Measurements from ENCODE around the gene KIF3A.

Gene KIF3A

DNA sequence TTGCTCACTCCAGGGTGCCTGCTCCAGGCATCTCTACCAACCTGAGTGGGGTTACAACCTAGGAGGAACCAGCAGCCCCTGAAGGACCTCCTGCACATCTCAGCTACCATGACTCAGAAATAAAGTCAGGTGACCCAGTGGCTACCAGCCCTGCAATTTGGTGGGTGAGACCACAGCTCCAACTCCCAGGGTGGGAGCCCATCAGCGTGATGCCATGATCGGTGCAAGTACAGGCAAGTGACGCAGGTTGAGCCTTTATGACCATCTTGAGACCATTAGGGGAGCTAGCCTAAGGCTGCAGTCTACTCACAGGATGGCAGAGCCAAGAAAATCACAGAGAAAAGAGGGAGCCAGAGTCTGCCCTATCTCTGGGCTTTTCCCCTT, 31.1 kb upstream of the KIF3A start:
- no peaks in the 10 kb centered on the region for H3K27me3 ChIP-seq (ENCODE audit: control insufficient read depth, insufficient read depth, low read length)
- no peak overlapping the region for H3K9ac ChIP-seq (ENCODE audit: low read depth, low read length)
- H3K9me3 ChIP-seq (replicated peaks; ENCODE audit: low read length): no peaks in the 10 kb centered on the region
- H3K4me2 ChIP-seq (ENCODE audit: low read length): no peak overlapping the region
- H3K36me3 ChIP-seq (ENCODE audit: insufficient read depth, low read length): peaks cover 11% of the 10 kb centered on the region
- H3K4me3 ChIP-seq (ENCODE audit: low read length): no peak overlapping the region
- peaks cover 34% of the 10 kb centered on the region for H3K4me1 ChIP-seq (ENCODE audit: control insufficient read depth, insufficient read depth, low read length)

DNA sequence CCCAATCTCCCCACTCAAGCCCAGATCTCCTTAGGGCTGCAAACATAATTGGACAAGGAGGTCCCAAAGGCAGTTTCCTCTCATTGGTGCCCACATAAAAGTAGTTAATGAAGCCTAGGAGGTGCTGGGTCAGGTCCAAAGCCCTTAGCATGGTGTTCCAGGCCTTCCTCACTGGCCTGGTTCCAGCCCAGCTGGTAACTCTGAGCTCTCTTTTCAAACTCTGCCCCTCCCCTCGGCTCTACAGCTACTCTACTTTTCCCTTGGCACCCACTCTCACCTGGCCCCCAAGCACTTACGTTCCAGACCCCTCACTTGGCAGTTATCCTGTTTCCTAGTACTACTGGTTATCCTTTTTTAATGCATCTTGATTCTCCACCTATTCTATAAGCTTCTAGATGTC, 29.8 kb upstream of the KIF3A start:
- Histone ChIP-seq H3K36me3 (ENCODE audit: insufficient read depth, low read length) (peaks cover 24% of the 10 kb centered on the region), H3K9me3 (replicated peaks; ENCODE audit: low read length) (no peaks in the 10 kb centered on the region), H3K27me3 (ENCODE audit: control insufficient read depth, insufficient read depth, low read length) (no peaks in the 10 kb centered on the region), H3K4me2 (ENCODE audit: low read length) (peak overlapping the region; percentile 21), H3K4me1 (ENCODE audit: control insufficient read depth, insufficient read depth, low read length) (peaks cover 30% of the 10 kb centered on the region), H3K4me3 (ENCODE audit: low read length) (no peak overlapping the region), H3K9ac (ENCODE audit: low read depth, low read length) (no peak overlapping the region)

DNA sequence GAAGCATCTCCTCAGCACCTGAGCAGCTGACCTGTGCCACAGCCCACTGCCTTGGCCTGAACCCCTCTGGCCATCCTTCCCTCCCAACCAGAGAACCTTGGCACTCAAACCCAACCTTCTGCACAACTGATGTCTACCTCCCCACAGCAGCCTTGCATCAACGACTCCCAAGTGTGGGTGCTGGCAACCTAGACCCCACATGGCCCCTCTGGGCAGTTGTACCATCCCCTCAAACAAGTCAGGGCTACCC, 29.4 kb upstream of the KIF3A start:
- Histone ChIP-seq H3K4me3 (ENCODE audit: low read length) (no peak overlapping the region), H3K36me3 (ENCODE audit: insufficient read depth, low read length) (peaks cover 26% of the 10 kb centered on the region), H3K4me1 (ENCODE audit: control insufficient read depth, insufficient read depth, low read length) (peaks cover 26% of the 10 kb centered on the region), H3K4me2 (ENCODE audit: low read length) (no peak overlapping the region), H3K27me3 (ENCODE audit: control insufficient read depth, insufficient read depth, low read length) (no peaks in the 10 kb centered on the region), H3K9ac (ENCODE audit: low read depth, low read length) (no peak overlapping the region), H3K9me3 (replicated peaks; ENCODE audit: low read length) (no peaks in the 10 kb centered on the region)

DNA sequence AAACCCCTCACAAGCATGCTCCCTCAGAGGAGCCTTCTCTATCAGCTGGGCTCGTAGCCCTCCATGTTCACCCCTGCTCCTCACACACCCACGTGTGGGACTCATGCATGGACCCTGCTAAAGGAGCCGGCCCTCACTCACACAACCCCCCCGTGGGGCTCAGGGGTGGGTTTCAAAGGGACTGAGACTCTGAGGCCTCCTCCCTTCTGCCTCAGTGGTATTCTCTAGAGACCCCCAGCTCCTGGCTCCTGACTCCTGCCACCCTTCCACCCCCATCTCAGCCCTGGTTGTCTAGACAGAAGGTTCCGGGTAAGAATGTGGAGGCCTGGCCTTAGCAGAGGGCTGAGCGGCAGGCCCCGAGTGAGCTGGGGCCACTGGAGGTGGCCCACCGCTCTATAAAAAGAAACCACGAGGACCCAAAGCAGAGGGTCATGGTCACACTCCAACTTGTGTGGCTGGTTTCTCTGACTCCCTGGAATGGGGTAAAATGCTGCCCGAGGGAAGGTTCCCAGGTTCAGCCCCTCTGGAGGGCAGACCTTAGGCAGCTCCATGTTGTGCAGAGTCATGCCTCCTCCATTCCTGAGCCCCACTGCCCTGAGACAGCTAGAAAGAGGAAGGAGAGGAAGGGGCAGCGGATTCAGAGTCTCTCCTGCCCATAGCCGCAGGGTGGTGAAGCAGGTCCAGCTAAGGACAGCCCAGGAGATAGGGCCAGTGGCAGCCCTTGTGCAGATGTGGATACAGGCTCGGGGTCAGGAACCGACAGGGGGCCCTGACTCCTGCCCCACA, 28.9 kb upstream of the KIF3A start:
- no peak overlapping the region for H3K4me2 ChIP-seq (ENCODE audit: low read length)
- H3K9me3 ChIP-seq (replicated peaks; ENCODE audit: low read length): no peaks in the 10 kb centered on the region
- no peak overlapping the region for H3K4me3 ChIP-seq (ENCODE audit: low read length)
- H3K27me3 ChIP-seq (ENCODE audit: control insufficient read depth, insufficient read depth, low read length): no peaks in the 10 kb centered on the region
- H3K36me3 ChIP-seq (ENCODE audit: insufficient read depth, low read length): peaks cover 31% of the 10 kb centered on the region
- H3K4me1 ChIP-seq (ENCODE audit: control insufficient read depth, insufficient read depth, low read length): peaks cover 22% of the 10 kb centered on the region
- no peak overlapping the region for H3K9ac ChIP-seq (ENCODE audit: low read depth, low read length)

DNA sequence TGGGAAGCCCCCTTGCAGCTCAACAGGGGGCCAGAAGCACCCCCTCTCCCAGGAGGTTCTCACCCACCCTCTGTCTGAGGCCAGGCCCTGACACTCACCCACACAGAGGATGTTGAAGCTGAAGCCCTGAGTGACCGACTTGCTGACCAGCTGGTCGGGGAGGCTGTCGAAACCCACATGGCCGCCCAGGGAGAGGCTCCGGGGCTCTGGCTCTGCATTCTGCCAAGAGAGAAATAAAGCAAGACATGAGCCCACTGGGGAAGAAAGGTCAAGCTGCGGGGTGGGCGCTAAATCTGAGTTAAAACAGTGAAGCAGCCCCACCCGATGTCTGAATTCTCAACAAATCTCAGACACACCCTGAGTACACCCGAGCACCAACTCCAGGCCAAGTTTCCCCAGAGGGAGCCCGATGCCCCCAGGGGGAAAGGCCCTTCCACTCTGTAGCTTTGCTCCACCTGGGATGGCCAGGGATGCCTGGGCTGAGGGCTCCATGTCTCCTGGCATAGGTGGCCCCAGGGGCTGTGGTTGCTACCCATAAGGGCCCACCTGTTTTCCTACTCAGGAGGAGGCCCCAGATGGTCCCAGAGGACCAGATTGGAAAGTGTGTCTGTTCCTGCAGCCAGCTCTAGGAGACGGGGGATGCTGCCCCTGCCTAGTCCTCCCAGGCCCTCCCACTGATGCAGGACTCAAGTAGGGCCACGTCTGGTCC, 28.1 kb upstream of the KIF3A start:
- Histone ChIP-seq H3K4me1 (ENCODE audit: control insufficient read depth, insufficient read depth, low read length) (peaks cover 18% of the 10 kb centered on the region), H3K9me3 (replicated peaks; ENCODE audit: low read length) (no peaks in the 10 kb centered on the region), H3K36me3 (ENCODE audit: insufficient read depth, low read length) (peaks cover 37% of the 10 kb centered on the region), H3K27me3 (ENCODE audit: control insufficient read depth, insufficient read depth, low read length) (no peaks in the 10 kb centered on the region), H3K9ac (ENCODE audit: low read depth, low read length) (no peak overlapping the region), H3K4me3 (ENCODE audit: low read length) (no peak overlapping the region), H3K4me2 (ENCODE audit: low read length) (no peak overlapping the region)

DNA sequence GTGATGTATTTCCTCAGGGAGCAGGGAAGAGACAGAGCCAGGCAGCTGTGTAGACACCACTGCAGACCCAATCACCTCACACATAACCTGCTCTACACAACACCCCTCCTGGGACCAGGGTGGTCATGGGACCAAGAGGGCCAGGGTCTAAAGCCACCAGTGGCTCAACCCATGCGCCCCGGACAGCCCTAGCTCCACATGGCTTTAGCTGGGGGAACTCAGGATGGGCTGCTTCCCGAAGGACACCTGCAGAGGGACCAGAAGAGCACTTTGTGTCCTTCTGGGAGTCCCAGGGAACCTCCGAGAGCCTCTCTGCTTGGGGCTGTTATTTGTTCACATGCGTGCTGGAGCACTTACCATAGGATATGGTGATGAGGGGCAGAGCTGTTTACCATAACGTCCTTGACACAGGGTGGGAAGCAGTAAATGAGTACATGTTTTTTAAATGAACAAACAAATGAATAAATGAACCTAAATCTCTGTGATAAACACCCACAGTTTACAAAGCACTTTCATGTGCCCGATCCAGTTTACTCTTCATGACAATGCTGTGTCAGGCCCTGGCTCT, 27.4 kb upstream of the KIF3A start:
- no peak overlapping the region for H3K9ac ChIP-seq (ENCODE audit: low read depth, low read length)
- H3K4me1 ChIP-seq (ENCODE audit: control insufficient read depth, insufficient read depth, low read length): peaks cover 18% of the 10 kb centered on the region
- no peaks in the 10 kb centered on the region for H3K27me3 ChIP-seq (ENCODE audit: control insufficient read depth, insufficient read depth, low read length)
- H3K9me3 ChIP-seq (replicated peaks; ENCODE audit: low read length): no peaks in the 10 kb centered on the region
- H3K4me2 ChIP-seq (ENCODE audit: low read length): no peak overlapping the region
- H3K4me3 ChIP-seq (ENCODE audit: low read length): no peak overlapping the region
- peaks cover 42% of the 10 kb centered on the region for H3K36me3 ChIP-seq (ENCODE audit: insufficient read depth, low read length)

DNA sequence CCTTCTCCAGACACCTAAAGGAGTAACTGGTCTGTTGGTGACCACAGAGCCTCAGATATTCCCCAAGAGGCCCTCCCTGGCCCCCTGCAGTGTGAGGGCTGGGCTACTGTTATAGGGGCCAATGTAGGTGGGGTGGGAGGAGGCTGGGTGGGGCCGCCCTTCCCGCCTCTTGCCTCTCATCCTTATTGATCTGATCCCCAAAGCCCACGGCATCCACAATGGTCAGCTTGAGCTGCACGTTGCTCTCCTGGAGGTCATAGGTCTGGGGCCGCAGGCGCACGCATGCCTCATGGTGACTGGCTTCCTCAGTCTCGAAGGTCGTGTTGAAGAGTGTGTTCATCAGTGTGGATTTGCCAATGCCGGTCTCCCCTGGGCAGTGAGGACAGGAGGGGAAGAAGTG, 26.7 kb upstream of the KIF3A start:
- no peaks in the 10 kb centered on the region for H3K9me3 ChIP-seq (replicated peaks; ENCODE audit: low read length)
- H3K36me3 ChIP-seq (ENCODE audit: insufficient read depth, low read length): peaks cover 45% of the 10 kb centered on the region
- peaks cover 18% of the 10 kb centered on the region for H3K4me1 ChIP-seq (ENCODE audit: control insufficient read depth, insufficient read depth, low read length)
- H3K27me3 ChIP-seq (ENCODE audit: control insufficient read depth, insufficient read depth, low read length): no peaks in the 10 kb centered on the region
- no peak overlapping the region for H3K9ac ChIP-seq (ENCODE audit: low read depth, low read length)
- no peak overlapping the region for H3K4me3 ChIP-seq (ENCODE audit: low read length)
- H3K4me2 ChIP-seq (ENCODE audit: low read length): no peak overlapping the region

DNA sequence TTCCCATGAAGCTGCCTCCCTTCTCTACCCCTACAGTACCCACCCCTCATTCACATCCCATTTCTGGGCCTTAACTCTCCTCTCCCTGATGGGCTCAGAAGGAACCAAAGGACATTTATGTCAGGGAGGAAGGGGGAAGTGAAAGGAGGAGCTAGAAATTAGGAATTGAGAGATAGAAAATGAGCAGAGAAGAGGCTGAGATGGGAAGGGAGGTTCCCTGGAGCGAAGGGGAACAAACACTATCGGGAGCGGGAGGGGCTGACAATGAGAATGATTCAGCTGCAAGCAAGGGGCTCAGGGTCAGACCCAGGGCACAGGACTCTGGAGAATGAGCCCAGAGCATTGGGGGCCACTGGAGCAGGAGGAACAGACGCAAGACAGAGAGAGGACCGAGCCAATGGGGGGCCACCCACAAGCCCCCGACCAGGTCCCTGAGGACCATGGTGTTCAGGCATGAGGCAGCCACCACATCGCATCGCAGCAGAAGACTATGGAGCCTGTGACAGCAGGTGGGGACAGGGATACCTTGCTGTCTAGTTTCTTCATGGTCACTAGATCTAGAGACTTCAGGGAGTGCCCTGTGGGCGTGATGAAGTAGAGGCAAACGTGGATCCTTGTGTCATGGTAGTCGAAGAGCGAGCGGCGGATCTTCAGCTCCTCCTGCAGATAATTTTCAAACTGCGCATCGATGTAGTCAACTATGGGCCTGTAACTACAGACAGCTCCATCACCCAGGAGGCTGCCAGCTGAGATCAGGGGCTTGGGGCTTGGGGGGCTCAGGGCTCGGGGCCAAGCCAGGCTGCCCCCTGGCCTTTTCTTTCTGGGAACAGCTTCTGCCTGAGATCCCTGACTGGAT, 26.1 kb upstream of the KIF3A start:
- Histone ChIP-seq H3K4me3 (ENCODE audit: low read length) (no peak overlapping the region), H3K36me3 (ENCODE audit: insufficient read depth, low read length) (peaks cover 51% of the 10 kb centered on the region), H3K4me2 (ENCODE audit: low read length) (no peak overlapping the region), H3K9me3 (replicated peaks; ENCODE audit: low read length) (no peaks in the 10 kb centered on the region), H3K9ac (ENCODE audit: low read depth, low read length) (no peak overlapping the region), H3K4me1 (ENCODE audit: control insufficient read depth, insufficient read depth, low read length) (peaks cover 16% of the 10 kb centered on the region), H3K27me3 (ENCODE audit: control insufficient read depth, insufficient read depth, low read length) (no peaks in the 10 kb centered on the region)

DNA sequence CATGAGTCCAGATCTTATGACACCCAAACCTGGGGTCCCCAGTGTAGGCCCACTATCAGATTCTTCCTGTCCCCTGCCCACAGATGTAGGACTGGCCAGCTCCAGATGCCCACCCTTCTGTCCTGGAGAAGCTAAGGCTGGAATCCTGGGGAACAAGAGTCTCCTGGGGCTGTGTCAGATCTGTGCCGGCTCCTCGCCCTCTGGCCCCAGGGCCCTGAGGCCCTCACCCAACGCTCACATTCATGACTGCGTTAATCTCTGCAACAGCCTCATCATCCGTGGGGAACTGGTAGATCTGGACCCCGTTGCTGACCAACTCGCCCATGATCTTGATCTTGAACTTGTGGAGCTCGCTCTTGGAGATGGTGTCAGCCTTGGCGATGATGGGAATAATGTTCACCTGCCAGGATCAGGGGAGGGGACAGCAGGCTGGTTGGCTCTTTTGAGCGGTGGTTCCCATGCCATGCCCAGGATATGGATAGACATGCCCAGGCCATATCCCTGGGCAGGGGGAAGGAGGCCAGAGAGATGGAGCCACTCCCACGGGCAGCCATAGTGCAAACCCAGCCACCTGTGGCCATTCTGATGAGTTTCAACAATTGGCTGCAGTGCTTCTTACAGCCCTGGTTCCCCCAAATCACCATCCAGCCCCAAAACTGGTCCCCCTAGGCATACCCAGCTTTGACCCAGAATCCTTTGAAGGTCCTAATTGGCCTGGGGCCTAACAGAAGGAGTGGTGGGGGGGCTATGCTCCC, 25.1 kb upstream of the KIF3A start:
- Histone ChIP-seq H3K9me3 (replicated peaks; ENCODE audit: low read length) (no peaks in the 10 kb centered on the region), H3K4me3 (ENCODE audit: low read length) (no peak overlapping the region), H3K36me3 (ENCODE audit: insufficient read depth, low read length) (peaks cover 57% of the 10 kb centered on the region), H3K27me3 (ENCODE audit: control insufficient read depth, insufficient read depth, low read length) (no peaks in the 10 kb centered on the region), H3K9ac (ENCODE audit: low read depth, low read length) (no peak overlapping the region), H3K4me1 (ENCODE audit: control insufficient read depth, insufficient read depth, low read length) (peaks cover 6% of the 10 kb centered on the region), H3K4me2 (ENCODE audit: low read length) (no peak overlapping the region)

DNA sequence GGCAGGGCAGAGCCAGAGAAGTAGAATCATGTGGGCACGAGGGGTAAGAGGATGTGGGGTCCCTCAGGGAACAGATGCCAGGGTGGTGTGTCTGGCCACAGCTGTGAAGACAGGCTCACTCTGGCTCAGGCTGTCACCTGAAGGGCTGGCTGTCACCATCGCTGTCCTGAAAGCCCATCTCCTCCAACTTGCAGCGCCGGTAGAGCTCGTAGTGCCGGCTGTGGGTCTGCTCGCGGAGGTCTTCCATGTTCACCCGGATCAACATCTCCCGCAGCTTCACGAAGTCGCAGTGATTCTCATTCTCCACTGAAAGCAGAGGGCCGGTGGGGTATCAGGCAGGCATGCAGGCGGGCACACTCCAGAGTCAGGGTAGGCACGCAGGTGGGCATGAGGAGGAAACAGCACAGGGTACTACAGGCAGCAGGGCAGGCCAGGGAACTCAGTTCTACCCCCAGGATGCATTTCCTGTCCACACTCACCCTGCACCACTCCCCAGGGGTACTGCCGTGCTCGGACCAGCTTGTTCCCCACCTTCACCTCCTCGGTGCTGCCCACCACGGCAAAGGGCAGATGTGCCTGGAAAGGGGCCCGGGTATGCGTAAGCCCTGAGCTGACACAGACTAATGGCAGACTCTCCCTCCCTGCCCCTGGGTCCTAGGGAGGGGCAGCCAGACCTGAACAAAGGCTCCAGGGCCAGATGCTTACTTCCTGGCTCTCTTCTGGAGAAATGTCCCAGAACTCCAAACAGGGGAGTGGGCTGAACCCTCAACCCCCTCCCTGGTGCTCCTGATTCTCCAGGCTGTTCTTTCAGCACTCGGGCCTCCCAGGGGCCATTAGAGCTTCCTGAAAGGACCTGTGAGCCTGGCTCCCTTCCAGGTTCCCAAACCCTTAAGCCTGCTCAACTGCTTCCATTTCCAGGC, 24.2 kb upstream of the KIF3A start:
- Histone ChIP-seq H3K9ac (ENCODE audit: low read depth, low read length) (no peak overlapping the region), H3K4me2 (ENCODE audit: low read length) (no peak overlapping the region), H3K36me3 (ENCODE audit: insufficient read depth, low read length) (peaks cover 57% of the 10 kb centered on the region), H3K4me1 (ENCODE audit: control insufficient read depth, insufficient read depth, low read length) (no peaks in the 10 kb centered on the region), H3K9me3 (replicated peaks; ENCODE audit: low read length) (no peaks in the 10 kb centered on the region), H3K27me3 (ENCODE audit: control insufficient read depth, insufficient read depth, low read length) (no peaks in the 10 kb centered on the region), H3K4me3 (ENCODE audit: low read length) (no peak overlapping the region)
